NT2/D1 (cell line): ENCODE measurements around the gene SNX11.

Experiments
- DNase-seq: peaks from one replicate; pipeline ENCODE4 v3.0.0-alpha.2; 2011; ENCODE audit warnings: low read depth, low spot score
- H3K27me3 ChIP-seq: 2 replicates; pipeline ENCODE4 v1.6.0; 2011; ENCODE audit warnings: mild to moderate bottlenecking; ENCODE audit not compliant: insufficient read length, insufficient read depth
- H3K36me3 ChIP-seq: 2 replicates; pipeline ENCODE4 v1.6.1; 2011; ENCODE audit warnings: mild to moderate bottlenecking, low read length, mixed read lengths; ENCODE audit not compliant: insufficient read depth, insufficient read length
- H3K4me1 ChIP-seq: 2 replicates; pipeline ENCODE4 v1.5.1; 2011; ENCODE audit not compliant: insufficient read depth, insufficient read length
- H3K4me3 ChIP-seq: 2 replicates; pipeline ENCODE4 v1.5.1; 2011; ENCODE audit warnings: low read depth; ENCODE audit not compliant: insufficient read length
- H3K9ac ChIP-seq: 2 replicates; pipeline ENCODE4 v1.6.0; 2011; ENCODE audit warnings: low read depth; ENCODE audit not compliant: insufficient read length
- H3K9me3 ChIP-seq: 2 replicates; pipeline ENCODE4 v1.5.1; 2011; ENCODE audit warnings: mild to moderate bottlenecking, low read length; ENCODE audit not compliant: insufficient read depth
- SUZ12 ChIP-seq: IDR thresholded peaks from 2 replicates; pipeline ENCODE4 v1.6.1; 2011; ENCODE audit not compliant: insufficient read length, insufficient read depth; ENCODE audit errors: extremely low read depth
- YY1 ChIP-seq: IDR thresholded peaks from 2 replicates; pipeline ENCODE4 v1.6.1; 2011; ENCODE audit not compliant: insufficient read length, insufficient read depth
- ZNF274 ChIP-seq: IDR thresholded peaks from 2 replicates; pipeline ENCODE4 v1.6.1; 2011; ENCODE audit warnings: mild to moderate bottlenecking, low read depth, low read length

The SNX11 gene

DNA sequence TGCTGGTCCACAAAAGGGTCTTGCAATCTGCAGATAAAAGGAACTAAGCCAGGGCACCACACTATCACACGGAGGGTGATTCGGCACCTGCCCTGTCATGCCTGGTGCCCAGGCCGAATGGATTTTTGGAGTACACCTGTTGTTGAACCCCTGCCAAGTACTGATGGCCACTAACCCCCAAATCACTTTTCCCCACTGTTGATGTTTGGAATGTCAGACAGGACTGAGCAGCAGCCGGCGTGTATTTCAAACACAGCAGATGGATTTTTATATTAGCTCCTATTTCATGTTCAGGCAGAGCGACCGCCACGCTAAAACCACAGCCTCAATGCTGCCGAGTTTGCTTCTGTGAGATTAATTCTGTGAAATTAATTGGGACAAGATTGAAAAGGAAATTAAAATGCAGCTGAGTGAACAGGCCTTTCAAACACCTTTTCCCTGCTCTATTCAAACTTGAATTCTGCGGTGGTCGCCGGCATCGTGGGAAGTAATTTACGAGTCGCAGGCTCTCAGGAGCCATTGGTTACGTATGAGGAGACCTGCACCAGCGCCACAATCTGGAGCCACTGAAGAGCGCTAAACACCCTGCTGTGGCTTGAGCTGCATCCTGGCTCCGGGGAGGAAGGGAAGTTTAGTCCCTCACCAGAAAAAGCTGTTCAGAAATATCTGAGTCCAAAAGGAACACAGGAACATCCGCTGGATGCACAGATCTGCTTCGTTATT lies 48.5 kb downstream of the SNX11 start:
- no peaks in the 10 kb centered on the region for H3K9me3 ChIP-seq
- H3K4me1 ChIP-seq: peaks cover 5% of the 10 kb centered on the region
- H3K4me3 ChIP-seq: no peak overlapping the region
- TF ChIP-seq ZNF274 (no peak), YY1 (no peak), SUZ12 (no peak)
- H3K36me3 ChIP-seq: no peaks in the 10 kb centered on the region
- H3K27me3 ChIP-seq: no peaks in the 10 kb centered on the region
- no peak overlapping the region for H3K9ac ChIP-seq
- DNase-seq: no peak

DNA sequence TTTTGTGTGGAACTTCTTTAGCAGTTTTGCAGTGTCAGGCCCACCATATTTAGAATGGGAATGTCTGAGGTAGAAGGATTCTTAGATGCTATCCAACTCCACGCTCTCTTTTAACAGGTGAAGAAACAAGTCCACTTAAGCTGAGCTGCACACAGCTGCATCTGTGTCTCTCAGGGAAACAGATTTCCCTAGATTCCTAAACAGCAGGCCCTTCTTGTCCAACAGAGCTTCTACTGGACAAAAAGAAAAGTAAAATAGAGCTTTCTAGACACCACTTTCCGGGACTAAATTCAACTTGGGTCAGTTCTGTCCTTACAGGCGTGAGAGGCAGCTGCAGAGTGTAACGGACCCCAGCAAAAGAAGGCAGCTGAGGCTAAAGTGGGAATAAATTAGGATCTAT lies 51.7 kb downstream of the SNX11 start:
- H3K27me3 ChIP-seq: no peaks in the 10 kb centered on the region
- H3K36me3 ChIP-seq: no peaks in the 10 kb centered on the region
- DNase-seq: no peak
- H3K9me3 ChIP-seq: no peaks in the 10 kb centered on the region
- no peak overlapping the region for H3K9ac ChIP-seq
- no peak for TF ChIP-seq SUZ12
- TF ChIP-seq ZNF274: no peak
- TF ChIP-seq YY1: no peak
- H3K4me1 ChIP-seq: peaks cover 8% of the 10 kb centered on the region
- no peak overlapping the region for H3K4me3 ChIP-seq

DNA sequence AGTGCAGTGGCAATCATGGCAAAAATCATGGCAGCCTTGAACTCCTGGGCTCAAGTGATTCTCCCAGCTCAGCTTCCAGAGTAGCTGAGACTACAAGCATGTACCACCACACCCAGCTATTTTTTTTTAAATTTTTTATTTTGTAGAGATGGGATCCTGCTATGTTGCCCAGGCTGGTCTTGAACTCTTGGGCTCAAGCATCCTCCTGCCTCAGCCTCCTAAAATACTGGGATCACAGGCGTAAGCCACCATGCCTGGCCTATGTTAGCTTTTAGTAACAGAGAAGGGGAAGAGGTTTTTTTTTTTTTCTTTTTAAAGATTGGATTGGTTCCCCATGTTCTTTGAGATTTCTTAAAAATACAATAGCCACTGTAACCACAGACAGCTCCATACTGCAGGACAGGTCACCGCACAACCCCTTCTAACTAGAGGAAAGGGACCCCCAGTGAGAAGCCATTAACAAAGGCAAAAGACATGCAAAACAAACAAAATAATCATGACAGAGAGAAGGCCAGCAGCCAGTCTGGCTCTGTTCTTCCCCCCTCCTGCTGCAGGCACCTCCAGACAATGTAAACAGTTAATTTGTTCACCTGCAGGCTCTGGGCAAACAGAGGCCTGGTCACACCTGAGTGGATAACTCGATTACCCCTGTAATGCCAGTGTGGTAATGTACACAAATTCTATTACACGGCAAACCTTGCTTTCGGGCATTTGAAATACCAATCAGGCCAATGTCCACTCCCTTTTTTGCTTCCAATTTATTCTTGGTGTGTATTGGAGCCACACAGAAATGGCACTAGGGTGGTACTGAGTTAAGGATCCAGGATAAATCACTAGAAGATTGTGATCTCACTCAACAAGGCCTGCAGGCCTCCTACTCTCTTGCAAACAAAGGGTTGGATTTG lies 52.9 kb downstream of the SNX11 start:
- no peak for TF ChIP-seq YY1
- TF ChIP-seq ZNF274: no peak
- TF ChIP-seq SUZ12: no peak
- Histone ChIP-seq H3K4me1 (peaks cover 8% of the 10 kb centered on the region), H3K9me3 (no peaks in the 10 kb centered on the region), H3K27me3 (no peaks in the 10 kb centered on the region), H3K36me3 (no peaks in the 10 kb centered on the region), H3K9ac (no peak overlapping the region), H3K4me3 (no peak overlapping the region)
- peak; percentile 84 for DNase-seq

DNA sequence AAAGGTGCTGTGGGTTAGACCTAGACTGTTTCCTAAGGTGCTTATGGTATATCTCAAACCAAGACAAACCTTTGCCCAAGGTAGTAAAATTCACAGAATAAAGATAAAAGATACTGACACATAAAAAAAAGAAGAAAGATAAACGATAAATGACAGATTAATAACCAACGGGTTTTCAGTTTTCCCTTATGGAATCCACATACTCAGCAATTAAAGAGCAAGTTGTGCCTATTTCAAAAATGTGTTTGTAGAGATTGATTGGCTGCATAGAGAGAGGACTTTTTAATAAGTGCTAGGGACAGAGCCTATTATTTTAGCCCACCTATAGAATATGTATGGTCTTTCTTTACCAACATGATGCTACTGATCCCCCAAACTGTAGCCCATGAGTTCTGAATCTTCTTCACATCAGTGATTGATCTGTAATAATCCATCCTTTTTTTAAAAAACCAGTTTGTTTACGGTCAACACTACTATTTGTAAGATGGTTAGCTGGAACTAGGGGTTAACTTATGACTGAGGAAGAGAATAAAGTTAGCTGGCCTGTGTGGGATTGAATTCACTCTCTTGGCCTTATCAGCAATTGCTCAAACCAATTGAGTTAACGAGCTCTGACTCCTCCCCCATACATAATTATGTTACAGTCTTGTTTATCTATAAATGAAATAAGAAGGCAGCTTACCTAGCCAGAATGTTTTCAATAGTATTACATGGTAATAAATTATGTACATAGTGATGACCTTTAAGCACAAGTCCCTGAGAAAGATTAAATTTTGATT lies 53.8 kb downstream of the SNX11 start:
- no peaks in the 10 kb centered on the region for H3K27me3 ChIP-seq

DNA sequence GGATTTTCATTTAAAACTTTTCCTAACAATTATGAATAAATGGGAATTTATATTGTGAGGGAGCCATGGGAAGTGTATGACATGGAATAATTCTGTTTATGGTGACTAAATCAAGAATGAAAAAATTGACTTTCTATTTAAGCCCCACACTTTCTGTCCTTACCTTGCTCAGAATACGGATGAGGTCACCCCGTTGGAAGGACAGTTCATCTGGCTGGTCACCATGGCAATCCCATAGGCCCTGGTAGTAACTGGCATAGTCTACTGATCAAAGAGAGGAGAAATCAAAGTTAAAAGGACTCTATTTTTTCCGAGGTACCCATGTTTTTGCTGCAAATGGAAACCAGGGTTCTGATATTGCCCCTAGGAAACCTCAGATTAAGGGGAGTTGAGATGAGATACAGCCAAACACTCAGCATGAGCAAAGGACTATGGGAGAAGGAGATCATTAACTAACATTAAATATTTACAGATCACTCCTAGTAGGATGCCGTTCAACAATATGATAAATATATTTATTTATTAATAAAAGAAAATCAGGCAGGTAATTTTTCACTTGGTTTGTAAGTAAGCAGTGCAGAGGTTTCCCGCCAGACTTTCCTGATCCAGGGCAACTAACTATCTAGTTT lies 54.9 kb downstream of the SNX11 start:
- H3K4me3 ChIP-seq: no peak overlapping the region
- H3K4me1 ChIP-seq: peaks cover 6% of the 10 kb centered on the region
- no peak for TF ChIP-seq YY1
- no peak for TF ChIP-seq SUZ12
- TF ChIP-seq ZNF274: no peak
- H3K36me3 ChIP-seq: no peaks in the 10 kb centered on the region
- H3K27me3 ChIP-seq: no peaks in the 10 kb centered on the region
- H3K9ac ChIP-seq: no peak overlapping the region
- no peaks in the 10 kb centered on the region for H3K9me3 ChIP-seq
- no peak for DNase-seq

More for the DNA sequence above, 53.8 kb downstream of the SNX11 start:
- no peaks in the 10 kb centered on the region for H3K36me3 ChIP-seq
- peaks cover 8% of the 10 kb centered on the region for H3K4me1 ChIP-seq
- H3K9me3 ChIP-seq: no peaks in the 10 kb centered on the region
- TF ChIP-seq SUZ12 (no peak), ZNF274 (no peak), YY1 (no peak)
- DNase-seq: no peak
- H3K4me3 ChIP-seq: no peak overlapping the region
- H3K9ac ChIP-seq: no peak overlapping the region

DNA sequence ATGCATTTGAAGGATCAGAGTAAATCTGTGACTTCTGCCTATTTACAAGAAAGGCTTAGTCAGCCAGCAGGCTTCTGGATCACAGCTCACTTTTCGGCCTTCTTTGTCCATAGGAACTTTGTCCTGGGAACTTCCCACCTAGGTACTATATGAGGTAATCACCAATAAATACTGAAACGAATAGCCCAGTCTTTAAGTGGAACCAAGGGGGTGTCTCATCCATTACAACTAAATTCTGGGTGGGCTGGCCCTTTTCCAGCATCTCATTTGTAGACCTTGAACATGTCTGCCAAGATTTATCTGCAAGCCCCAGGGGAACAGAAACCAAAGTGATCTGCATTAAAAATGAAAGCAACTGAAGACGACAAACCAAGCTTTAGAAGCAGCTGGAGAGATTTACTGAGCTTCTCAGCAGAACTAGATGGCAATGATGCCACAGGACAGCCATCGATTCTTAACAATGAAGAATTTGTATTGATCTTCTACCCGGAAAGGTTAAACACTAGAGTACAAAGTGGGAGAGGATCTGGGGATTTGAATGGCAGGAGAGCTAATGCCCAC lies 55.5 kb downstream of the SNX11 start:
- no peaks in the 10 kb centered on the region for H3K9me3 ChIP-seq
- no peaks in the 10 kb centered on the region for H3K27me3 ChIP-seq
- no peaks in the 10 kb centered on the region for H3K36me3 ChIP-seq
- 0 out of 2 replicates have a peak, but pooled peaks have one; percentile 11 for TF ChIP-seq ZNF274
- TF ChIP-seq YY1: no peak
- H3K4me1 ChIP-seq: peaks cover 6% of the 10 kb centered on the region
- H3K9ac ChIP-seq: no peak overlapping the region
- no peak for DNase-seq
- H3K4me3 ChIP-seq: no peak overlapping the region
